ENCODE data around the gene SETDB1. TPM values are rescaled to one million over a fixed set of nuclear protein-coding genes. Genes with fewer than 3 reads are reported as not detected.

The SETDB1 gene
- polyA plus RNA-seq, 1 of the 3 experiments (the other 2 are of a cell fraction) = 29.9 TPM

DNA sequence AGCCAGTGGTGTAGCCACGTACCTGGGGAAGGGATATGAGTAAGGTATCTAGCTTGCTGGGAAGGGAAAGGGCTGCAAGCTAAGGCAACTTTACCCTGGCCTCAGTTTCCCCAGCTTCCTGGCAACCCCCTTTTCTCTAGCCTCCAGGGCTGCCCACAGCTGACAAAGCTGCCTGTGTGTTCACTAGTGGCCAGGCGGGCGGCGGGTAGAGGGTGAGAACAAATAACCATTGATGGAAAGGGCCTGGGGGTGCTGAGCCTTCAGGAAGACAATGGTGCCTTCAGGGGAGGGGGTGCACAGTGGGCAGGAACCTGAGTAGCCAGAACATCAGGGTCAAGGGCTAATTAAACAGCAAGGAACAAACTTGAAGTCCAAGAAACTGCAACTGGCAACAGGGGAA is 42.3 kb downstream of the SETDB1 start:
- no peak for DNase-seq
- peaks cover 21 to 30% of the 10 kb centered on the region in 2 experiments for H3K4me1 ChIP-seq (ENCODE audit: control insufficient read depth in 1 of 2, insufficient read depth in 2 of 2, low read depth in 1 of 2, low read length in 1 of 2)
- CTCF ChIA-PET = interaction anchor here (1.8 kb wide), 1 partner anchor 12 kb away, joined by 6 read pairs; no protein-coding TSS in a partner anchor
- POLR2A ChIA-PET = no interaction called here
- TF ChIP-seq EZH2phosphoT487 (IDR thresholded peaks at IDR 0.05; ENCODE audit: borderline replicate concordance, low read depth) (no peak), JUND (IDR thresholded peaks at IDR 0.05) (no peak), FOSL2 (IDR thresholded peaks at IDR 0.05; ENCODE audit: borderline replicate concordance, low read depth) (no peak), FOXJ3 (CRISPR knock-in tag; IDR thresholded peaks at IDR 0.05) (no peak), SMC3 (IDR thresholded peaks at IDR 0.05; ENCODE audit: low read depth, low read length) (no peak), YY1 (IDR thresholded peaks at IDR 0.05; ENCODE audit: low read depth) (no peak), SIN3A (IDR thresholded peaks at IDR 0.05; ENCODE audit: borderline replicate concordance, low read depth, low read length) (no peak), ELF1 (IDR thresholded peaks at IDR 0.05) (no peak), TCF12 (IDR thresholded peaks at IDR 0.05) (no peak), GATA2 (CRISPR knock-in tag; IDR thresholded peaks at IDR 0.05) (no peak), MEF2A (IDR thresholded peaks at IDR 0.05; ENCODE audit: borderline replicate concordance, low read depth) (no peak), FOXM1 (IDR thresholded peaks at IDR 0.05; ENCODE audit: low read depth) (no peak), POLR2AphosphoS5 (IDR thresholded peaks at IDR 0.05; ENCODE audit: low read depth, low read length) (no peak)
- H4K20me1 ChIP-seq (ENCODE audit: insufficient read depth) = peaks cover 51% of the 10 kb centered on the region
- H3F3A ChIP-seq (replicated peaks; ENCODE audit: insufficient read depth) = peaks cover 20% of the 10 kb centered on the region
- H3K9me3 ChIP-seq = no peaks in the 10 kb centered on the region
- WGBS (ENCODE audit: low lambda C conversion rate) = 95% methylated on average over 4 of the region's 4 CpGs
- H3K27ac ChIP-seq (ENCODE audit: low read depth in 2 of 2, low read length in 1 of 2) = no peak overlapping the region
- no peak overlapping the region for H3K4me2 ChIP-seq
- H3K36me3 ChIP-seq (replicated peaks in 1 of 2; ENCODE audit: control insufficient read depth in 1 of 2, insufficient read depth in 2 of 2, low read length in 1 of 2) = peaks cover 46 to 55% of the 10 kb centered on the region in 2 experiments
- H3K4me3 ChIP-seq (ENCODE audit: low read depth in 2 of 2, low read length in 1 of 2) = no peak overlapping the region
- no peaks in the 10 kb centered on the region for H3K27me3 ChIP-seq (ENCODE audit: insufficient read depth)
- H2AFZ ChIP-seq (ENCODE audit: low read depth) = no peak overlapping the region
- H3K9me2 ChIP-seq = no peaks in the 10 kb centered on the region
- H3K79me2 ChIP-seq (ENCODE audit: insufficient read depth) = peaks cover 64% of the 10 kb centered on the region
- no peak overlapping the region for H3K9ac ChIP-seq

GRCh38 chr1:150969626-150970025 is 43.5 kb downstream of the SETDB1 start:
- peaks cover 21 to 31% of the 10 kb centered on the region in 2 experiments for H3K4me1 ChIP-seq (ENCODE audit: control insufficient read depth in 1 of 2, insufficient read depth in 2 of 2, low read depth in 1 of 2, low read length in 1 of 2)
- WGBS (ENCODE audit: low lambda C conversion rate) = 100% methylated on average over 3 of the region's 3 CpGs
- no peak overlapping the region for H2AFZ ChIP-seq (ENCODE audit: low read depth)
- TF ChIP-seq CHD2 (IDR thresholded peaks at IDR 0.05; ENCODE audit: low read length, partially characterized antibody) (no peak), USF2 (IDR thresholded peaks at IDR 0.05; ENCODE audit: borderline replicate concordance, low read depth, low read length) (no peak), FOXM1 (IDR thresholded peaks at IDR 0.05; ENCODE audit: low read depth) (no peak), NFIC (IDR thresholded peaks at IDR 0.05; ENCODE audit: borderline replicate concordance) (no peak), FOXJ3 (CRISPR knock-in tag; IDR thresholded peaks at IDR 0.05) (no peak)
- TF ChIP-seq, protein P1, sequence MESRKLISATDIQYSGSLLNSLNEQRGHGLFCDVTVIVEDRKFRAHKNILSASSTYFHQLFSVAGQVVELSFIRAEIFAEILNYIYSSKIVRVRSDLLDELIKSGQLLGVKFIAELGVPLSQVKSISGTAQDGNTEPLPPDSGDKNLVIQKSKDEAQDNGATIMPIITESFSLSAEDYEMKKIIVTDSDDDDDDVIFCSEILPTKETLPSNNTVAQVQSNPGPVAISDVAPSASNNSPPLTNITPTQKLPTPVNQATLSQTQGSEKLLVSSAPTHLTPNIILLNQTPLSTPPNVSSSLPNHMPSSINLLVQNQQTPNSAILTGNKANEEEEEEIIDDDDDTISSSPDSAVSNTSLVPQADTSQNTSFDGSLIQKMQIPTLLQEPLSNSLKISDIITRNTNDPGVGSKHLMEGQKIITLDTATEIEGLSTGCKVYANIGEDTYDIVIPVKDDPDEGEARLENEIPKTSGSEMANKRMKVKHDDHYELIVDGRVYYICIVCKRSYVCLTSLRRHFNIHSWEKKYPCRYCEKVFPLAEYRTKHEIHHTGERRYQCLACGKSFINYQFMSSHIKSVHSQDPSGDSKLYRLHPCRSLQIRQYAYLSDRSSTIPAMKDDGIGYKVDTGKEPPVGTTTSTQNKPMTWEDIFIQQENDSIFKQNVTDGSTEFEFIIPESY (IDR thresholded peaks at IDR 0.05; ENCODE audit: borderline replicate concordance, low read depth) = no peak
- H3K27ac ChIP-seq (ENCODE audit: low read depth in 2 of 2, low read length in 1 of 2) = no peak overlapping the region
- H4K20me1 ChIP-seq (ENCODE audit: insufficient read depth) = peaks cover 53% of the 10 kb centered on the region
- H3K9me3 ChIP-seq = no peaks in the 10 kb centered on the region
- peaks cover 12% of the 10 kb centered on the region for H3F3A ChIP-seq (replicated peaks; ENCODE audit: insufficient read depth)
- no peak for DNase-seq
- no peak overlapping the region for H3K4me3 ChIP-seq (ENCODE audit: low read depth in 2 of 2, low read length in 1 of 2)
- no peaks in the 10 kb centered on the region for H3K27me3 ChIP-seq (ENCODE audit: insufficient read depth)
- POLR2A ChIA-PET = no interaction called here
- peaks cover 71% of the 10 kb centered on the region for H3K79me2 ChIP-seq (ENCODE audit: insufficient read depth)
- CTCF ChIA-PET = interaction anchor here (1.5 to 2.2 kb wide), 2 partner anchors 11 to 37 kb away, joined by 7 to 12 read pairs; partner anchors contain the start of genes ANXA9 and MINDY1
- no peak overlapping the region for H3K9ac ChIP-seq
- H3K36me3 ChIP-seq (replicated peaks in 1 of 2; ENCODE audit: control insufficient read depth in 1 of 2, insufficient read depth in 2 of 2, low read length in 1 of 2) = peaks cover 36 to 43% of the 10 kb centered on the region in 2 experiments
- no peaks in the 10 kb centered on the region for H3K9me2 ChIP-seq
- no peak overlapping the region for H3K4me2 ChIP-seq
